Ovary (tissue), 3 donors: ENCODE measurements around the gene C3AR1.

Experiments used
- EP300 ChIP-seq: sonication (generic); formaldehyde crosslinking; IDR thresholded peaks from one replicate; pipeline ENCODE4 v1.6.1; 2017; ENCODE audit warnings: antibody characterized with exemption
- POLR2A ChIP-seq: fragments of 450-650 bp; IDR thresholded peaks from one replicate; pipeline ENCODE4 v1.6.1; 2017; ENCODE audit warnings: antibody characterized with exemption, mild to moderate bottlenecking, moderate library complexity
- TF ChIP-seq, protein P1 (sequence below), 3 donors: fragments of 450-650 bp in 2 of 3; fragments of 200-600 bp in 1 of 3; IDR thresholded peaks; one replicate each; pipeline versions ENCODE4 v1.5.1 to v1.8.0; 2016 to 2022; ENCODE audit warnings: antibody characterized with exemption in 3 of 3, mild to moderate bottlenecking in 1 of 3
- donor health status: DM: no; HTN: no; CAD: no.

DNA sequence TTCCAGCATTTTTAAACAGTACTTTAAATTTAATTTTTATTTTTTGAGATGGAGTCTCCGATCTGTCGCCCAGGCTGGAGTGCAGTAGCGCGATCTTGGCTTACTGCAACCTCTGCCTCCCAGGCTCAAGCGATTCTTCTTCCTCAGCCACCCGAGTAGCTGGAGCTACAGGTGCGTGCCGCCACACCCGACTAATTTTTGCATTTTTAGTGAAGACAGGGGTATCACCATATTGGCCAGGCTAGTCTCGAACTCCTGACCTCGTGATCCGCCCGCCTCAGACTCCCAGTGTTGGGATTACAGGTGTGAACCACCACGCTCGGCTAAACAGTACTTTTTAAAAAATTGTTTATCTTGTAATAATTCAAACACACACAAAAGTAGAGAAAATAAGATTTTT is 37.9 kb downstream of the C3AR1 start:
- TF ChIP-seq EP300 (no peak), POLR2A (no peak)
- TF ChIP-seq, protein P1, sequence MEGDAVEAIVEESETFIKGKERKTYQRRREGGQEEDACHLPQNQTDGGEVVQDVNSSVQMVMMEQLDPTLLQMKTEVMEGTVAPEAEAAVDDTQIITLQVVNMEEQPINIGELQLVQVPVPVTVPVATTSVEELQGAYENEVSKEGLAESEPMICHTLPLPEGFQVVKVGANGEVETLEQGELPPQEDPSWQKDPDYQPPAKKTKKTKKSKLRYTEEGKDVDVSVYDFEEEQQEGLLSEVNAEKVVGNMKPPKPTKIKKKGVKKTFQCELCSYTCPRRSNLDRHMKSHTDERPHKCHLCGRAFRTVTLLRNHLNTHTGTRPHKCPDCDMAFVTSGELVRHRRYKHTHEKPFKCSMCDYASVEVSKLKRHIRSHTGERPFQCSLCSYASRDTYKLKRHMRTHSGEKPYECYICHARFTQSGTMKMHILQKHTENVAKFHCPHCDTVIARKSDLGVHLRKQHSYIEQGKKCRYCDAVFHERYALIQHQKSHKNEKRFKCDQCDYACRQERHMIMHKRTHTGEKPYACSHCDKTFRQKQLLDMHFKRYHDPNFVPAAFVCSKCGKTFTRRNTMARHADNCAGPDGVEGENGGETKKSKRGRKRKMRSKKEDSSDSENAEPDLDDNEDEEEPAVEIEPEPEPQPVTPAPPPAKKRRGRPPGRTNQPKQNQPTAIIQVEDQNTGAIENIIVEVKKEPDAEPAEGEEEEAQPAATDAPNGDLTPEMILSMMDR (IDR thresholded peaks at IDR 0.05): no peak
